ENCODE results near the gene TMEM132C. TPM values are rescaled to one million over a fixed set of nuclear protein-coding genes. Genes with fewer than 3 reads are reported as not detected.
"Not testable (repeated sequence)": the region's sequence is repeated elsewhere in the genome, so short reads cannot be mapped to it uniquely, and the experiment has no call there.

TMEM132C gene
- total RNA-seq, 1 experiment from 2014 or later = not detected

- intact Hi-C loops (cut with micrococcal nuclease) = no loop called here
- H3K27ac Mint-ChIP-seq (ENCODE audit: low read depth, unreplicated experiment) = no peak overlapping the region
- BruUV-seq (replicated peaks) = no TSS peak
Observed at GRCh38 chr12:128471491-128471890, 204.5 kb downstream of the TMEM132C start.

GRCh38 chr12:128474916-128475315, 207.9 kb downstream of the TMEM132C start:
- TF ChIP-seq CTCF (IDR thresholded peaks at IDR 0.05; ENCODE audit: unreplicated experiment) = no peak
- CTCF ChIA-PET = no interaction called here
- Mint-ChIP-seq H3K4me3 (ENCODE audit: unreplicated experiment) (no peak overlapping the region), H3K9me3 (ENCODE audit: unreplicated experiment) (peaks cover 19% of the 10 kb centered on the region), H3K36me3 (ENCODE audit: insufficient read depth, unreplicated experiment) (peaks cover 6% of the 10 kb centered on the region), H3K4me1 (ENCODE audit: insufficient read depth, unreplicated experiment) (no peaks in the 10 kb centered on the region), H3K27ac (ENCODE audit: low read depth, unreplicated experiment) (no peak overlapping the region), H3K27me3 (ENCODE audit: insufficient read depth, unreplicated experiment) (no peaks in the 10 kb centered on the region)
- no peak for DNase-seq (ENCODE audit: unreplicated experiment)
- POLR2A ChIA-PET = no interaction called here
- intact Hi-C loops (cut with micrococcal nuclease) = no loop called here
- no TSS peak for BruUV-seq (replicated peaks)

More at GRCh38 chr12:128471491-128471890, 204.5 kb downstream of the TMEM132C start:
- TF ChIP-seq CTCF (IDR thresholded peaks at IDR 0.05; ENCODE audit: unreplicated experiment) = no peak
- Mint-ChIP-seq H3K4me1 (ENCODE audit: insufficient read depth, unreplicated experiment) (no peaks in the 10 kb centered on the region), H3K4me3 (ENCODE audit: unreplicated experiment) (no peak overlapping the region), H3K27me3 (ENCODE audit: insufficient read depth, unreplicated experiment) (no peaks in the 10 kb centered on the region), H3K36me3 (ENCODE audit: insufficient read depth, unreplicated experiment) (peaks cover 6% of the 10 kb centered on the region), H3K9me3 (ENCODE audit: unreplicated experiment) (peaks cover 26% of the 10 kb centered on the region)
- ChIA-PET POLR2A (no interaction called here), CTCF (no interaction called here)
- no peak for DNase-seq (ENCODE audit: unreplicated experiment)

- no peak overlapping the region for H3K4me3 Mint-ChIP-seq (ENCODE audit: unreplicated experiment)
- BruUV-seq (replicated peaks) = no TSS peak
Observed at GRCh38 chr12:128476266-128476665, 209.3 kb downstream of the TMEM132C start.

DNA sequence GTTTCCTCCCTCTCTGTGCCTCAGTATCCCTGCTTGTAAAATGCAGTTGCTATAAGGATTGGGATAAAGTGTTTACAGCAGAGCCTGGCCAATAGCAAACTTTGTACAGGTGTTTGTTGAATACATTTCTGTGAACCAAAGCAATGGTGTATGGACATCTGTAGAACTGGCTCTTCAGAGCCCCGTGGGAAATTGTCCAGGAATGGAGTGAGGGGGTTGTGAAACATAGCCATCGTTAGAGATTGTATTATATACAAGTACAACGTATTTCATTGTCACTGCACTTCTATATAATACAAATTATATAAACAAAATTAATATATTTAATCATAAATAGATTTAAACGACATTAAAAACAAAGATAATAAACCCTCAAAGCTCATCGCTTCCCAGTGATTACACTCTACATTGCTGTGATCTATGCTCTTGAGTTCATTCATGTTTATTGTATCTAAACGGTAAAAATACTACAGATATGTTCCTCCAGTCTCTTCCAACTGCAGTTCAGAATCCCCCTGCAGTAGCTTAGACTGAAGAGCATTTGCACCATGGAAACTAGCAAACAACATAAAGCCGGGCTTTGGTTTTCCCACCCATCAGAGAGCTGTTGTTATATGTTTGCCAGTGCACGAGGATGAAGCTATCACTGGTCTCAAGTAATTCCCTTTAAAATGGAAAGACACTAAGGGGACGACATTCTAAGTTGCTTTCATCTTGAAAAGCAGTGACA, 216.7 kb downstream of the TMEM132C start:
- Mint-ChIP-seq H3K36me3 (ENCODE audit: insufficient read depth, unreplicated experiment) (peaks cover 5% of the 10 kb centered on the region), H3K9me3 (ENCODE audit: unreplicated experiment) (peaks cover 11% of the 10 kb centered on the region), H3K4me1 (ENCODE audit: insufficient read depth, unreplicated experiment) (no peaks in the 10 kb centered on the region), H3K4me3 (ENCODE audit: unreplicated experiment) (no peak overlapping the region), H3K27me3 (ENCODE audit: insufficient read depth, unreplicated experiment) (no peaks in the 10 kb centered on the region), H3K27ac (ENCODE audit: low read depth, unreplicated experiment) (no peak overlapping the region)
- POLR2A ChIA-PET = no interaction called here
- BruUV-seq (replicated peaks) = no TSS peak
- TF ChIP-seq CTCF (IDR thresholded peaks at IDR 0.05; ENCODE audit: unreplicated experiment) = no peak
- CTCF ChIA-PET = interaction anchor here (1.0 kb wide), 1 partner anchor 18 kb away, joined by 3 read pairs; no protein-coding TSS in a partner anchor
- no peak for DNase-seq (ENCODE audit: unreplicated experiment)
- intact Hi-C loops (cut with micrococcal nuclease) = no loop called here

More at GRCh38 chr12:128476266-128476665, 209.3 kb downstream of the TMEM132C start:
- CTCF ChIA-PET = interaction anchor here (0.7 kb wide), 1 partner anchor 1468 kb away, joined by 3 read pairs; no protein-coding TSS in a partner anchor
- H3K27me3 Mint-ChIP-seq (ENCODE audit: insufficient read depth, unreplicated experiment) = no peaks in the 10 kb centered on the region
- no peaks in the 10 kb centered on the region for H3K4me1 Mint-ChIP-seq (ENCODE audit: insufficient read depth, unreplicated experiment)
- DNase-seq (ENCODE audit: unreplicated experiment) = no peak
- no peak for TF ChIP-seq CTCF (IDR thresholded peaks at IDR 0.05; ENCODE audit: unreplicated experiment)
- H3K27ac Mint-ChIP-seq (ENCODE audit: low read depth, unreplicated experiment) = no peak overlapping the region
- intact Hi-C loops (cut with micrococcal nuclease) = no loop called here
- peaks cover 6% of the 10 kb centered on the region for H3K36me3 Mint-ChIP-seq (ENCODE audit: insufficient read depth, unreplicated experiment)
- POLR2A ChIA-PET = interaction anchor here (0.6 kb wide), 1 partner anchor 23 kb away, joined by 3 read pairs; no protein-coding TSS in a partner anchor
- peaks cover 19% of the 10 kb centered on the region for H3K9me3 Mint-ChIP-seq (ENCODE audit: unreplicated experiment)

- CTCF ChIA-PET; H3K4me3 Mint-ChIP-seq (ENCODE audit: unreplicated experiment); H3K36me3 Mint-ChIP-seq (ENCODE audit: insufficient read depth, unreplicated experiment); BruUV-seq (replicated peaks); intact Hi-C loops (cut with micrococcal nuclease); H3K4me1 Mint-ChIP-seq (ENCODE audit: insufficient read depth, unreplicated experiment); DNase-seq (ENCODE audit: unreplicated experiment); H3K27ac Mint-ChIP-seq (ENCODE audit: low read depth, unreplicated experiment); POLR2A ChIA-PET; H3K27me3 Mint-ChIP-seq (ENCODE audit: insufficient read depth, unreplicated experiment): not testable (repeated sequence)
- peaks cover 29% of the 10 kb centered on the region for H3K9me3 Mint-ChIP-seq (ENCODE audit: unreplicated experiment)
Observed at GRCh38 chr12:128497376-128497775, 230.4 kb downstream of the TMEM132C start.
